ENCODE data around the gene GALNT10. TPM values are rescaled to one million over a fixed set of nuclear protein-coding genes. Genes with fewer than 3 reads are reported as not detected.

GALNT10 gene
- total RNA-seq, 2 donors from 2014 or later = 19.0 to 19.1 TPM

- intact Hi-C loops (cut with DNase I) = loop anchor here in 1 of 2 donors (5.0 kb wide), 1 partner anchor 142 kb away; no protein-coding TSS in a partner anchor
- ATAC-seq = no peak
- no peak for DNase-seq
These were observed 274.6 kb downstream of the GALNT10 start for GRCh38 chr5:154465169-154465568.

- ATAC-seq (no peak), DNase-seq (no peak)
- intact Hi-C loops (cut with DNase I) = loop anchor here in 1 of 2 donors (5.0 kb wide), 1 partner anchor 141 kb away; no protein-coding TSS in a partner anchor
These were observed 275.6 kb downstream of the GALNT10 start for GRCh38 chr5:154466147-154466546.

GRCh38 chr5:154466671-154467070 is 276.1 kb downstream of the GALNT10 start:
- no peak for ATAC-seq
- intact Hi-C loops (cut with DNase I) = loop anchor here (1.0 to 5.0 kb wide), 2 partner anchors 141 to 144 kb away; no protein-coding TSS in a partner anchor
- DNase-seq = no peak

GRCh38 chr5:154467655-154468354 is 277.3 kb downstream of the GALNT10 start:
- ATAC-seq (peak; percentile 93), DNase-seq (peak; percentile 82)
- intact Hi-C loops (cut with DNase I) = loop anchor here (1.0 to 5.0 kb wide), 2 partner anchors 139 to 142 kb away; no protein-coding TSS in a partner anchor

- no peak for ATAC-seq
- intact Hi-C loops (cut with DNase I) = no loop called here
- no peak for DNase-seq
These were observed 279.6 kb downstream of the GALNT10 start for GRCh38 chr5:154470137-154470536.

Small RNA genes lying within 50 kb of the gene (microRNA-seq; reads per million reads assigned to microRNA genes)
- 0.82 to 1.4 reads per million in 2 donors for gene MIR1294

Other genes with a start within 250 kb of the GALNT10 start
- 10 to 100 TPM; 29.6 to 35.0 TPM for gene FAM114A2, start 151.8 kb upstream of the GALNT10 start, total RNA-seq
- gene MFAP3, start 151.8 kb upstream of the GALNT10 start, total RNA-seq = 10 to 100 TPM; 34.0 to 35.3 TPM

All from left cardiac atrium (tissue), 4 donors.